HG02973 (cell line): ENCODE measurements around the gene RPL19.

Source experiments
- ATAC-seq: cut with Tn5 transposase; IDR thresholded peaks from one replicate; pipeline ENCODE4 v1.9.1; 2021; ENCODE audit warnings: moderate library complexity; ENCODE audit not compliant: unreplicated experiment

RPL19 gene

GRCh38 chr17:39196808-39197291 is 3.2 kb upstream of the RPL19 start:
- ATAC-seq: no peak

GRCh38 chr17:39197380-39198185 is 2.5 kb upstream of the RPL19 start, which contains the start of gene CACNB1:
TSS of gene CACNB1 (minus strand) at chr17:39197669. CDS start at chr17:39197495, 174 bp downstream.
- no peak for ATAC-seq

- ATAC-seq: no peak
Measured at GRCh38 chr17:39198186-39198566, 1.9 kb upstream of the RPL19 start.

- peak; percentile 62 for ATAC-seq
Measured at GRCh38 chr17:39199820-39200069, 338 bp upstream of the RPL19 start.

- ATAC-seq: no peak
Measured at GRCh38 chr17:39200957-39201510, 951 bp downstream of the RPL19 start.

GRCh38 chr17:39204245-39204644 is 4.2 kb downstream of the RPL19 start:
- ATAC-seq: no peak

- no peak for ATAC-seq
Measured at GRCh38 chr17:39205112-39205526, 5.0 kb downstream of the RPL19 start.

GRCh38 chr17:39208136-39208535 is 8.1 kb downstream of the RPL19 start:
- no peak for ATAC-seq

- no peak for ATAC-seq
Measured at GRCh38 chr17:39208893-39209292, 8.8 kb downstream of the RPL19 start.

- ATAC-seq: no peak
Measured at GRCh38 chr17:39209317-39210092, 9.4 kb downstream of the RPL19 start.

- no peak for ATAC-seq
Measured at GRCh38 chr17:39210093-39210434, 10.0 kb downstream of the RPL19 start.

GRCh38 chr17:39212195-39212810 is 12.2 kb downstream of the RPL19 start:
- ATAC-seq: no peak

GRCh38 chr17:39212841-39213480 is 12.9 kb downstream of the RPL19 start:
- no peak for ATAC-seq

GRCh38 chr17:39213852-39214251 is 13.8 kb downstream of the RPL19 start:
- ATAC-seq: no peak

- no peak for ATAC-seq
Measured at GRCh38 chr17:39217734-39218369, 17.8 kb downstream of the RPL19 start.

GRCh38 chr17:39218906-39219305 is 18.8 kb downstream of the RPL19 start:
- no peak for ATAC-seq

GRCh38 chr17:39219647-39220154 is 19.6 kb downstream of the RPL19 start:
- ATAC-seq: no peak

GRCh38 chr17:39221572-39221971 is 21.5 kb downstream of the RPL19 start:
- no peak for ATAC-seq

- ATAC-seq: no peak
Measured at GRCh38 chr17:39222151-39222550, 22.1 kb downstream of the RPL19 start.
